GM18861 (cell line): ENCODE measurements around the gene HDGFL3.
"Not testable (repeated sequence)": the region's sequence is repeated elsewhere in the genome, so short reads cannot be mapped to it uniquely, and the experiment has no call there.

ENCODE experiments used
- ATAC-seq: cut with Tn5 transposase; IDR thresholded peaks from one replicate; pipeline ENCODE4 v1.9.1; 2021; ENCODE audit not compliant: unreplicated experiment

Gene HDGFL3

DNA sequence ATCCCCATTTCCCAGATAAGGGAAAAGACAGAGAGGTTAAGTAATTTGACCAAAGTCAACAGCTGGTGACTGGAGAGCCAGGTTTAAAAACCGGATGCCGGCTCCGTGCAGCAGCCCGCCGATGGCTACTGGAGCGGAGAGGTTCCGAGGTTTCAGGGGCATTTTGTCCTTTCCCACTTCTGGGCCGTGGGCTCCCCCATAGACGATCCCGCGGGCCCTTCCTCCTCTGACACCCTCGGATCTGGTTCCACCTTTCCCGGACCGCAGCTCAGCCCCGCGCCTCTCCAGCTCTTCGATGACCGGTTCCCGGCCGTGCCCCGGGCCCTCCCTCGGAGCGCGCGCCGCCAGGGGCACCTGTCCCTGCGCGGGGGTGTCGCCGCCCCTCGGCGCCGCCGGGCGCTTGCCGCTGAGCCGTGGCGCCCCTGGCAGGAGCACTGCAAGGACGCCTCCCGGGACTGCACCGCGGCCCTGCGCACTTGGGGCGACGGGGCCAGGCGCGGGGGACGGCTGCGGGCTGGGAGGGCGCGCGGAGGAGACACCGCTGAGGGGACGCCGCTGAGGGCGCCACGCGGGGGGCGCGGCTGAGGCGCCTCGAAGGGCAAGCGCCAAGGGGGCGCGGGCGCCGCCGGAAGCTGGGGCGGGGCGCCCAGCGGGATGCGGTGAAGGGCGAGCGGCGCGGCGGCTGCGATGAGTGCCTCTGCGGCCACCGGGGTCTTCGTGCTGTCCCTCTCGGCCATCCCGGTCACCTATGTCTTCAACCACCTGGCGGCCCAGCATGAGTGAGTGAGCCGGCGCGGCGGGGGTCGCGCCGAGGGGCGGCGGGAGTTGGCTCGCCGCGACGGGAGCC is 100.4 kb downstream of the HDGFL3 start, which contains the start of gene TM6SF1:
TSS of gene TM6SF1 (plus strand) at position 652 of the 847 bp plus-strand sequence. CDS start at position 688, 36 bp downstream.
- peak; percentile 31 for ATAC-seq

DNA sequence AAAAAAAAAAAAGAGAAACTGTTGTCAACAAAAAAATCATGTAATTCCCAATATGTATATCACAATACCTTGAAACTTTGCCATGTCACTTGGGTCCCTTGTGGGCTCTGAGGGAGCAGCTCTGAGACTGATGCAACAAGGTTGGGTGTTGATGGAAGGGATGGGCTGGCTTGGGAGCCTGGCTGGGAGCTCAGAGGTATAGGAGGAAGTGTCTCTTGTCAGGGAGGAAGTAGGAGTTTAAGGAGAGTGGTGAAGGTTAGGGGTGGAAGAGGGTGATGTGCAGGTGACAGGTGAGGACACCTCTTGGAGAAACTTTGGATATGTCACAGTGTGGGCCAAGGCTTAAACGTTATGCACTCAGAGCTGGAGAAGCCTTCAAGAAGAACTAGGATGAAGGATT is 102.2 kb downstream of the HDGFL3 start:
- ATAC-seq: no peak

DNA sequence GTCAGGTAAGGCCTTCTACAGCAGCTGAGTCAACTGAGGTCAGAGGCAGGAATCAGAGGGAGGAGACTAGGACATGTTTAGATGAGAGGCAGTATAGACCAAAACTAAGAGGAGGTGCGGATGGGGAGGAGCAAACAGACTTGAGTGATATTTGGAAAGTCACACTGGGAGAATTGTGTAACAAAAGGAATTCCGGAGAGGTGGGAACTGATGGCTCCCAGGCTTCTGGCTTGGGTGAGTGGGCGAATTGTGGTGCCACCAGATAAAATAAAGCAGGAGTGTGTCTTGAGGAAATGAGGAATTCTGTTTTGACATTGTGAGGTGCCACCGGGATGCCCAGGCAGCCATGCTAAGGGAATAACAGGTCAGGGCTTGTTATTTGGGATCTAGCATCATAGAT is 103.5 kb downstream of the HDGFL3 start:
- no peak for ATAC-seq

DNA sequence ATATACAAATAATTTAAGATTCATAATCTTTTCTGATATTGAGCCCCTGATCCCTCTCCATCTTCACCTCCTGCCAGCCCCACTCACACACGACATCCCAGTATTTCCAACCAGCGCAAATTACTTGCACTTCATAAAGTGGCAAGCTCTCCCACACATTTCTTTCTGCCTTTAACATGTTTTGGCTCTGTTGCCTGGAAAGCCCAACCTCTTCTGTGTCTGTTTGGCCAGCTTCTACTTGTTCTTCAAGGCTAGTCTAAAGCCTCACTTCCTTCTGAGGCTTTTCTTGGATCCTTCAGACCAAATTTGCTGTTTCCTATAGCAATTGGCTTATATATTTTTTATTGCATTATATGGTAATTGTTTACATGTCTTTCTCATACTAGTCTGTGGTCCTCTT is 105.3 kb downstream of the HDGFL3 start:
- no peak for ATAC-seq

DNA sequence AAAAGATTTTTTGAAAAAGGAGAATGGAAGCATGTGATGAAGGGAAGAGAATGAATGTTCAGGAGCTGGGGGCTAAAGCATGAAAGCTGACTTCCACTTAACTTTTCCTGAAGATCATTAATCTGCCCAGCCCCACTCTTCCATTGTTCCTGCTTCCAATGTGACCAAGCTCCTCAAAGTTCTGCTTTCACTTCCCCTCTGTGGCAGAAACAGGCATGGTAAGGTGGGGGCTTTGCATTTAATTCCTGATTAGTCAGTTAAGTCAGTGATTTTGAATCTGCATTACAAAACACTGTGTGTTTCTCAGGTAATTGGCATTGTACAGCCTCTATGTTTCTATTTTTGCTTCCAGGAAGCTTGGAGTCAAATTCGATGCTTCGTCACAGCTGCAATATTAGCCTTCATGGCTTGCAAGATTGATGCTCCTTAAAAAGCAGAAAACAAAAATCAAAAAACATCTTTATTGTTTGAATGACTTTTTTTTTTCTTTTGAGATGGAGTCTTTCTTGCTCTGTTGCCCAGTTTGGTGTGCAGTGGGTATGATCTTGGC is 107.5 kb downstream of the HDGFL3 start:
- ATAC-seq: no peak

DNA sequence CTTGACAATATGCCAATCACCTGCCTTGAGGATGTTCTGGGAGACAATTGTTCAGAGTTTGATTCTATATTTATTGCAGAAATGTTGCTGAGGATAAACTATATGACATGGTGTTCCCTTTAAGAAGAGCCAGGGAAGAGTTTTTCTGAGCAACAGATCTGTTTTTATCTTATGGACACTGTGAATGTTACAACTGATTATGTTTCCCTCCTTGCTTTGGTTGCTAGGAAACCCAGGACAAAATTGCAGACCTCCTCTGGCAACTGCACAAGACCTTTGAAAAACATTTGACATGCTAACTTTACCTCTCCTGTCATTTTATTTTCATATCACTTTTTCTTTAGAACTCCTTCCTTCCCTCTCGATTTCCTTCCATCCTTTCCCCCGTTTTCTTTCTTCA is 108.3 kb downstream of the HDGFL3 start:
- no peak for ATAC-seq

DNA sequence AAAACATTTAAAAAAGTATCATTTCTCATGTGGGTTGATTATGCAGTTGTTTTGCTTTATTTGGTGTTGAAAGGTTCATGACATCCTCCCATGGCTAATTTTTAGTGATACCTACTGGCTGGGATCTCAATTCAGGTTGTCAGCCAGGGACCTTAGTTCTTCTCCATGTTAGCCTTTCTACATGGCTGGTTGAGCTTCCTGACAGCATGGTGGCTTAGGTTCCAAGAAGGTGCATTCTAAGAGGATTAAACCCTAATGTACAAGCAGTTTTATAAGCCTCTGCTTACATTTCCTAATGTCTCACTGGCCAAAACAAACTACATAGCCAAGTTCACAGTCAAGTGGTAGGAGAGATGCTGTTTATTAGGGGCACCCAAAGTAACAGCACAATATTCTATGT is 109.5 kb downstream of the HDGFL3 start:
- no peak for ATAC-seq

DNA sequence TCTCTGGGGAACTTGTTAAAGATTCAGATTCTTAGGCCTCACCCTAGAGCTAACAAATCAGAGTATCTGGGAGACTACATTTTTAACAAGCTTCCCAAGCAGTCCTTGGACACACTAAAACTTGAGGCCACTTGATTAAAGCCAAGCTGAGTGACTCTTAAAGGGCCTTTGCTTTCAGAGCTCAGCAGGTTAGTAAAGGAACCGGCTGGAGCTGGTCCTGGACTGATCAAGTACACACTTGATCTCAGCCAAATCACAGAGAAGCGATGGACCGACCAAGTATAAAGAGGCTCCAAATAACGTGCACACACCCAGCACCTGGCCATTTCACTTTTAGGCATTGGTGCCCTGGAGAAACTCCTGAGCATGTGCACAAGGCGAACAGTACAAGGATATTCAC is 113.0 kb downstream of the HDGFL3 start:
- ATAC-seq: no peak

DNA sequence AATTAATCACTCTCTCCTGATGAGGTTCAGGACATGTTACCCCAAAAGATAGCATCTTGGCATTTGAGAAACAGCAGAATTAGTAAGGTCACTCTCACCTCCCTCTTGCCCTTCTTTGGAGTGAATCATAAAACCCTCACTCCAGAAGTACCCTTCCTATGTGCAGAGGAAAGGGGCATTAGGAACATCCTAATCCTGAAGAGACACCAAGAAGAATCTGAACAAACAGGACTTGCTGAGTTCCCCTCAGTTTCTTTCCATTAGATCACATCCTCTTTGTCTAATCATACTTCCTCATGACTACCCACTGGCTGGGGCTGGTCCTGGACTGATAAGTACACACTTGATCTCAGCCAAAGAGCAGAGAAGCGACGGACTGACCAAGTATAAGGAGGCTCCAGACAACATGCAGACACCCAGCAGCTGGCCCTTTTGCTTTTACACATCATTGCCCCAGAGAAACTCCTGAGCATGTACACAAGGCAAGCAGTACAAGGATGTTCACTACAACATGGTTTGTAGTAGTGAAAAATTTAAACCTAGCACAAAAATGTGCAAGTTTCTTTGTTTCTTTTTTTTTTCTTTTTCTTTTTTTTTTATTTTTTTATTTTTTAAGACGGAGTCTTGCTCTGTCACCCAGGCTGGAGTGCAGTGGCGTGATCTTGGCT is 115.2 kb downstream of the HDGFL3 start:
- ATAC-seq: peak; percentile 84

DNA sequence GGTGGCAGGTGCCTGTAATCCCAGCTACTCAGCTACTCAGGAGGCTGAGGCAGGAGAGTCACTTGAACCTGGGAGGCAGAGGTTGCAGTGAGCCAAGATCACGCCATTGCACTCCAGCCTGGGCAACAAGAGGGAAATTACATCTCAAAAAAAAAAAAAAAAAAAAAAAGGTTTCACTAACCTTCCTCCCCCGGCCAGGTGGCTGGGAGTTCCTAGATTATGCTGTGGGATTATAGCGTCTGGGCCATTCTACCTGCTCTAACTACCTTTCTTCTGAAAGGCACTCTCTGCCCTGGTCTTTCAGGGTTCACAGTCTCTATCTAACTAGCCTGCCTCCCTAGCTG is 115.7 kb downstream of the HDGFL3 start:
- not testable (repeated sequence) for ATAC-seq

DNA sequence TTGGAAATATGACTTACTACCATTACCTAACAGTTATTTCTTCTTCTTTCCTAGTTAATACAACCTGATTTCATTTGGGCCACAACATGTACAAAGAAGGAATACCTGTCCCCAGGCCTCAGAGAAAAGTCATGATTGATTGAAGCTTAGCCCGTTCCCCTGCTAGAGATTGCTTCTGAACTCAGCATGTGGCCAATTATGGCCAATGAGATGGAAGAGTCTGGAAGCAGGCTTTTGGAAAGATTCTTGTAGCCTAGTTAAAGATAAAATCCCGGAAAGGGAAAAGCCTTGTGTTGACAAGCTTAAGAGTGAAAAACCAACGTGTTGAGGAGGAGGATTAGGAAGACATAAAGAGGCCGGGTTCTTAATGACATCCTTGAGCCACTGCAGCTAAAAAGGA is 117.2 kb downstream of the HDGFL3 start:
- no peak for ATAC-seq

DNA sequence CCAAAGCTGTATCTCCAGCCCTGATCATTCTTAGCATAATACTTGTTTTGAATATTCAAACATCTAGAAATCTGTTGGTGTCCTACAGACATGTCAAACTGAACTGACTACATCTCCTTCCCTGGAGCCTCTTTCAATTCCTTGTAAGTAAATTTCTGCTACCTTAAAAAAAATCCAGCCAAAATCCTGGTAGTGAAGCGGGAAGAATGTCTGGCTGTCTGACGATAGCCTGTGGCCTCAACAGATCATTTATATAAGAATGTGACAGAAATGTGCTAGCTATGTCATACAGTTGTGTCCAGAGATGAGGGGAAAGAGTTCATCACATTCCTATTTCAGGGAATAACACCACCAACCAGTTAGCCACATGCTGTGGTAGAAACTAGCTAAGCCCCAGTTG is 118.7 kb downstream of the HDGFL3 start:
- no peak for ATAC-seq

DNA sequence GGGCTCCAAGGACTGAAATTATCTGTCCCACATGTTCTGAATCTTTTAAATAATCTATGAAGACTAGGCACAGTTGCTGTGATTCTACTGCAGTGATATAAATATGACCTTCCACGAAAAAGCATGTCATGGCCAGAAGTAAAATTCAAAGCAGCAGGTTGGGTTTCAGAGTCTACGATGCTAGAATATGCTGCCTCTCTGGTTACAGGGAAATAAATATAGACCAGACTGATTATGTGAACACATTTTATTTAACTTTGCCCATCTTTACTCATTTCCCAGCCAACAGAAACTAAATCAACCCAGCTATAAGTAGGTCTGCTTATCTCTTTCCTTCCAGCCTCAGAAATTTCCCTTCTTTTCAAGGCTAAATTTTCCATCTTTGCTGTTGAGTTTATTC is 120.0 kb downstream of the HDGFL3 start:
- no peak for ATAC-seq

DNA sequence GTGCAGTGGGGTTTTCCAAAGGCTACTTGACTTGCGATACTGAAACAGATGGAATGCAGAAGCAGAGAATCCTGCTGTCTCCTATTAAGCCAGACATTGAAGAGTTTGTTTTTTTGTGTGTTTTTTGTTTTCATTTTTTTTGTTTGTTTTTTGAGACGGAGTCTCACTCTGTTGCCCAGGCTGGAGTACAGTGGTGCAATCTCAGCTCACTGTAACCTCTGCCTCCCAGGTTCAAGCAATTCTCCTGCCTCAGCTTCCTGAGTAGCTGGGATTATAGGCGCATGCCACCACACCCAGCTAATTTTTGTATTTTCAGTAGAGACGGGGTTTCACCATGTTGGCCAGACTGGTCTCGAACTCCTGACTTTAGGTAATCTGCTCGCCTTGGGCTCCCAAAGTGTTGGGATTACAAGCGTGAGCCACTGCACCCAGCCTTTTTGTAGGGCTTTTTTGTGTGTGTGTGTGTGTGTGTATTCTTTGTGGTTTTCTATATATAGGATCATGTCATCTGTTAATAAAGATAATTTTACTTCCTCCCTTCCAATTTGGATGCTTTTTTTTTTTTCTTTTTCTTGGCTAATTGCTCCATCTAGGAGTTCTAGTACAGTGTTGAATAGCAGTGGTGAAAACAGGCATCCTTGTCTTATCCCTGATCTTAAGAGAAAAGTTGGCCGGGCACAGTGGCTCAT is 121.6 kb downstream of the HDGFL3 start:
- ATAC-seq: not testable (repeated sequence)

DNA sequence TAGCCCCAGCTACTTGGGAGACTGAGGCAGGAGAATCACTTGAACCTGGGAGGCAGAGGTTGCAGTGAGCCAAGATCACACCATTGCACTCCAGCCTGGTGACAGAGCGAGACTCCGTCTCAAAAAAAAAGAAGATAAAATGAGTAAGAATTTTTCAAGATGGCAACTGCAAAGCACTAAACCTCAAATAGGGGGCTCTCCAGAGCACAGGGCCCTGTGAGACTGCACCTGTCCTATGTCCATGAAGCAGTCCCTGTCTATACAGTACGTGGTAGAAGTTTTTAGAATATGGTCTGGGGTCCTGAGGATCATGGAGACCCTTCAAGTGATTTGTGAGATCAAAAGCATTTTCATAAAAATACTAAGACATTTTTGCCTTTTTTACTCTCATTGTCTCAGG is 122.2 kb downstream of the HDGFL3 start:
- ATAC-seq: not testable (repeated sequence)

DNA sequence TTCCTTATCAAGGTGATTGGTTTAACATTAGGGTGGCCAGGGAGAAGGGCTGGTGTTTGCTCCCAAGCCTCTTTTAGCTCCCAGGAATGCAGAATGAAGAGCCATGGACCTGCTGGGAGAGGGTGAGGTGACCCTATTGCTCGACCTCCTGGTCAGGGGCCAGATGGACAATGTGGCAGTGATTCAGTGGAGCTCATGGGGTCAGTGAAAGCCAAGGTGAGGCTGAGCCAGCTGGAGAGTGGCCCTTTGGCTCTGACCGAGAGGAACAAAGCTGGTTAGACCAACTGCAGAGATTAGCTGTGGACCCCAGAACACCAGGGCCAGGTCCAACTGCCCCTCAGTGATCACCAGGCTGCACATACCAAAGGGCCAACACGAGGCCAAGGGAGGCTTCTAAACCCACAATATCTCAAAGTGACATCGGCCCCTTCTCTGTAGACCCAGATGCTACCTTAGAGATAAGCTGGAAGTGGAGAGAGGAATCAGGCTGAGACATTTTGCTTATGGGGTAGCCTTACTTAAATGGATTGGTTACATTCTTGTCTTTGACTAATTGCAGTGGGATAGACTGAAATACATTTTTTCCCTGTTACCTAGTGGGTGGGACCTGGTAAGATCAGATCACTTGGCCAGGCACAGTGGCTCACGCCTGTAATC is 124.8 kb downstream of the HDGFL3 start:
- ATAC-seq: no peak

DNA sequence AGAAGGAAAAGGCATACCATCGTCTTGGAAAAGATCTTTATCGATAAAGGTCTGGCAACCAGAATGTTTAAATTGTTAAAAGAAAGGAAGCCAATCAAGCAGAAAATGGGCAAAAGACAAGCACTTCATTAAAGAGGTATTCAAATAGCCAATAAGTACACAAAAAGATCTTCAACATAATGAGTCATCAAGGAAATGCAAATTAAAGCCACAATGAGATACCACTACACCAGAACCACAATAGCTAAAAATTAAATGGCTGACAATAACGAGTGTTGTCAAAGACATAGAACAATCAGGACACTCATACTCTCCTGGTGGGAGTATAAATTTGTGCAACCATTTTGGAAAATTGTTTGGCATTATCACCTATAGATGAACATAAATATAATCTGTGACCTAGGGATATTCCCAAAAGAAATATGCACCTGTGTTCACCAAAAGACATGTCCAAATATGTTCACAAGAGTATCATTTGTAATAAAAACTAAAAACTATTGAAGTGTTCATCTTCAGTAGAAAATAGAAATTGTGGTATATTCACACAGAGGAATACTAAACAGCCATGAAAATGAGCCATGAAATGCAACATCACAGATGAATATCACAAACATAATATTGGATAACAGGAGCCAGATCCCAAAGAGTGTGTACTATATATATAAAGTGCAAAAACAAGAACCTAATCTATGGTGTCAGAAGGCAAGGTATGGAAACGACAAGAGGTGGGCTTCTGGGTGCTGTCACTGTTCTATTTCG is 126.2 kb downstream of the HDGFL3 start:
- ATAC-seq: peak; percentile 78

DNA sequence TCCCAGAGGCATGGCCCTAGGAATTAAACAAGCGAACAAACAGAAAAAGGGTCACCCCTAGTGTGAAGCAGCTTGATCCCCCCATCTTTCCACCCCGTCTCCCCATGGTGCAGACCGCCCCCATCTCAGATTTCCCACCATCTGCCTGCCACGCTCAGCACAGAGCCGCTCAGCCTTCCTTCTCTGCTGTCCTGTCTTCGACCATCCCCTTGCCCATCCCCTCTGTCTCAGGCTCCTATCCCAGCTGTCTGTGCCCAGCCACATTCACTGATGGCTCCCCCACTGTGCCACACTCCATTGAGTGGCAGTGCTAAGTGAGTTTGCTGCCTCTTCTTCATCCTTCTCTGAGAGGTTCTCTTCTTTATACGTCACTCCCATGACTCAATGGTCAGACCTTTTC is 128.9 kb downstream of the HDGFL3 start:
- no peak for ATAC-seq
